Measurements from ENCODE around the gene AJM1.

Gene AJM1

DNA sequence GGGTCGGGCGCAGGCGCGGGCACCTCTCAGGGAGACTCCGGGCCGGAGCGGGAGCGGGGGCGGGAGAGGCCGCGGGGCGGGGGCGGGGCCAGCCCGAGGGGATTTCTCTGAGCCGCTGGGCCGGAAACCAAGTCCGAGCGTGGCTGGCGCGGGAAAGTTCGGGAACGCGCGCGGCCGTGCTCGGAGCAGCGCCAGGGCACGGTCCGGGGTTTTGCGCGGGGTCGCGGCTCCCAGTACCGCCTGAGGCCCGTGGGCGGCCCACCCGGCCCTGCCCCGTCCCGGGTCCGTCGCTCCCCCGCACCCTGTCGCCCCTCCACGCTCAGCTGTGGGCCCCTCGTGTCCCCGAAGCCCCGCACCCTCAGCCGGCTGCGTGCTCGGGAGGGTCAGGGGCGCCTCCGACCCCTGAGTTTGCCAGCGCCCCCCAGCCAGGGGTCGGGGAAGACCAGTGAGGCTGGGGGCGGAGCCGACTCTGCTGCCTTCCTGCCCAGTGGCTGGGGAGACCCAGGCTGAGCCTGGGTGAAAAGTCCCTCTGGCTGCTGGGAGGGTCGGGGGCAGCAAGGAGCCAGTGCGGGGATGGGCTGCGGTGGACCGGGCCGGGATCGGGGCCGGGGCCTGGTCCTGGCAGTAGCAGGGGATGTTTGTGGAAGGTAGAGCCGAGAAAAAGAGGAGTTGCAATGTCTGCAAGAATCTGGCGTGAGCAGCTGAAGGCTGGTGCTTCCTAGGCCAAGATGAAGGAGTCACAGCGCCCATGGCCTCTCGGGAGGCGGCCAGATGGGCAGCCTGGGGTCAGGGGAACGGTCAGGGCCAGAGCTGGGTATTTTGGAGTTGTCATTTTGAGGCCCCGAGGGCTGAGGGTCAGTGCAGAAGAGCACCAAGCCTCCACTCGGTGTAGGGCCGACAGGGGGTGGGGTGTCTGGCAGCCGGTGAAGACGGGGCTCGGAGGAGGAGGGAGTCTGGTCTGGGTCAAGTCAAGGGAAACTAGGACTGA, 44.6 kb downstream of the AJM1 start:
- peaks cover 5 to 18% of the 10 kb centered on the region in 2 experiments for H3K36me3 ChIP-seq (ENCODE audit: control insufficient read depth in 1 of 2, insufficient read depth in 2 of 2, low read depth in 1 of 2, low read length in 2 of 2)
- peak overlapping the region; percentile 57 to 79 for H3K18ac ChIP-seq (ENCODE audit: low read depth in 1 of 2, low read length in 2 of 2)
- H2BK12ac ChIP-seq (ENCODE audit: low read length in 2 of 2) = peak overlapping the region in 1 of 2 experiments; percentile 43
- peak overlapping the region in 1 of 2 experiments; percentile 86 for H3K23ac ChIP-seq (ENCODE audit: low read length in 2 of 2)
- peak overlapping the region; percentile 42 for H2AFZ ChIP-seq (ENCODE audit: low read depth, low read length)
- H2BK15ac ChIP-seq (ENCODE audit: low read depth, poor library complexity, severe bottlenecking) = peak overlapping the region; percentile 68
- H3K9ac ChIP-seq (ENCODE audit: low read length) = peak overlapping the region; percentile 84
- WGBS = 1% methylated on average over 44 of the region's 76 CpGs
- H3K27ac ChIP-seq (ENCODE audit: low read length, poor library complexity, severe bottlenecking) = no peak overlapping the region
- peaks cover 29% of the 10 kb centered on the region for H3K4me1 ChIP-seq (ENCODE audit: control insufficient read depth, insufficient read depth, low read depth, low read length)
- H3K4me2 ChIP-seq (ENCODE audit: low read length, poor library complexity, severe bottlenecking) = peak overlapping the region; percentile 89
- no peak overlapping the region for H3K14ac ChIP-seq (ENCODE audit: low read length in 2 of 2)
- peak overlapping the region in 1 of 2 experiments; percentile 54 for H3K4ac ChIP-seq (ENCODE audit: low read depth in 1 of 2, low read length in 2 of 2)
- H3K79me1 ChIP-seq (replicated peaks; ENCODE audit: low read length, poor library complexity, severe bottlenecking) = peaks cover 9% of the 10 kb centered on the region
- peak; percentile 61 for DNase-seq
- no peak overlapping the region for H2AK5ac ChIP-seq (ENCODE audit: low read length, severe bottlenecking)
- no peaks in the 10 kb centered on the region for H3K27me3 ChIP-seq (ENCODE audit: control insufficient read depth in 1 of 2, insufficient read depth in 1 of 2, low read length in 2 of 2)
- peak overlapping the region; percentile 76 for H4K8ac ChIP-seq (ENCODE audit: low read length)
- no peaks in the 10 kb centered on the region for H3K9me3 ChIP-seq (ENCODE audit: control insufficient read depth, low read length)
- peak overlapping the region; percentile 68 for H2BK120ac ChIP-seq (ENCODE audit: low read depth, low read length)
- no peak overlapping the region for H2BK5ac ChIP-seq (ENCODE audit: low read depth, low read length, poor library complexity, severe bottlenecking)
- peak overlapping the region; percentile 76 for H4K91ac ChIP-seq (ENCODE audit: low read length)
- H3K4me3 ChIP-seq (ENCODE audit: insufficient read depth in 1 of 2, low read depth in 1 of 2, low read length in 2 of 2) = peak overlapping the region; percentile 85 to 94

DNA sequence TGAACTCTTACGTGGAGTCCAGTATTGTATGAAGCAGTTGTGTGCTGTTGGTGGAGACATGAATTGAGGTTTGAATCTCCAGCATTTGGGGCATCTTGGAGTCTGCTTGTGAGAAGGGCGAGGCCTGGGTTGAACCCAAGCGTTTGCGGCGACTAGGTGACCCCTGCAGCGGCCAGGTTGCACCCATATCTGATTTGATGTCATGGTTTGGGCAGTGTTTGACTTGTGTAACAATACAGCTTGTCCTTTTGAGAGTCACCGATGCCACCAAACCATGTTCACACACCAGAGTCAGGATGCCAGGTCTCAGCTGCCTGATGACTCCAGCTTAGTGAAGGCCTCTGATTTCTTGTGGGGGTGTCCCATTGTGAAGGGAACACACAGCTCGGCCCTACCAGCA, 46.2 kb downstream of the AJM1 start:
- H3K4me2 ChIP-seq (ENCODE audit: low read length, poor library complexity, severe bottlenecking) = no peak overlapping the region
- no peak overlapping the region for H3K27ac ChIP-seq (ENCODE audit: low read length, poor library complexity, severe bottlenecking)
- no peak overlapping the region for H2BK15ac ChIP-seq (ENCODE audit: low read depth, poor library complexity, severe bottlenecking)
- peak overlapping the region; percentile 53 for H2AK5ac ChIP-seq (ENCODE audit: low read length, severe bottlenecking)
- H3K4me3 ChIP-seq (ENCODE audit: insufficient read depth in 1 of 2, low read depth in 1 of 2, low read length in 2 of 2) = no peak overlapping the region
- no peak overlapping the region for H2BK12ac ChIP-seq (ENCODE audit: low read length in 2 of 2)
- no peak overlapping the region for H2BK120ac ChIP-seq (ENCODE audit: low read depth, low read length)
- H2BK5ac ChIP-seq (ENCODE audit: low read depth, low read length, poor library complexity, severe bottlenecking) = no peak overlapping the region
- H4K8ac ChIP-seq (ENCODE audit: low read length) = no peak overlapping the region
- no peak overlapping the region for H3K9ac ChIP-seq (ENCODE audit: low read length)
- no peak overlapping the region for H4K91ac ChIP-seq (ENCODE audit: low read length)
- H3K79me1 ChIP-seq (replicated peaks; ENCODE audit: low read length, poor library complexity, severe bottlenecking) = peaks cover 12% of the 10 kb centered on the region
- 81% methylated on average over 7 of the region's 8 CpGs for WGBS
- peaks cover 24% of the 10 kb centered on the region for H3K4me1 ChIP-seq (ENCODE audit: control insufficient read depth, insufficient read depth, low read depth, low read length)
- no peak overlapping the region for H3K14ac ChIP-seq (ENCODE audit: low read length in 2 of 2)
- no peak for DNase-seq
- peaks cover 7 to 24% of the 10 kb centered on the region in 2 experiments for H3K36me3 ChIP-seq (ENCODE audit: control insufficient read depth in 1 of 2, insufficient read depth in 2 of 2, low read depth in 1 of 2, low read length in 2 of 2)
- no peaks in the 10 kb centered on the region for H3K9me3 ChIP-seq (ENCODE audit: control insufficient read depth, low read length)
- H2AFZ ChIP-seq (ENCODE audit: low read depth, low read length) = no peak overlapping the region
- H3K4ac ChIP-seq (ENCODE audit: low read depth in 1 of 2, low read length in 2 of 2) = no peak overlapping the region
- no peaks in the 10 kb centered on the region for H3K27me3 ChIP-seq (ENCODE audit: control insufficient read depth in 1 of 2, insufficient read depth in 1 of 2, low read length in 2 of 2)
- H3K23ac ChIP-seq (ENCODE audit: low read length in 2 of 2) = no peak overlapping the region
- H3K18ac ChIP-seq (ENCODE audit: low read depth in 1 of 2, low read length in 2 of 2) = no peak overlapping the region

DNA sequence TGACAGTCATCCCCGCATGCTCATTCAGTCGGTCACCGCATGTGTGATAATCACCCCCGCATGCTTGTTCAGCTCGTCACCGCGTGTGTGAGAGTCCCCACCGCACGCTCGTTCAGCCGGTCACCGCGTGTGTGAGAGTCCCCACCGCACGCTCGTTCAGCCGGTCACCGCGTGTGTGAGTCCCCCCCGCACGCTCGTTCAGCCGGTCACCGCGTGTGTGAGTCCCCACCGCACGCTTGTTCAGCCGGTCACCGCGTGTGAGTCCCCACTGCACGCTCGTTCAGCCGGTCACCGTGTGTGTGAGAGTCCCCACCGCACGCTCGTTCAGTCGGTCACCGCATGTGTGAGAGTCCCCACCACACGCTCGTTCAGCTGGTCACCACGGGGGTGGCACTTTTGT, 47.6 kb downstream of the AJM1 start:
- H3K4me2 ChIP-seq (ENCODE audit: low read length, poor library complexity, severe bottlenecking) = no peak overlapping the region
- H4K91ac ChIP-seq (ENCODE audit: low read length) = no peak overlapping the region
- peaks cover 18% of the 10 kb centered on the region for H3K79me1 ChIP-seq (replicated peaks; ENCODE audit: low read length, poor library complexity, severe bottlenecking)
- H3K18ac ChIP-seq (ENCODE audit: low read depth in 1 of 2, low read length in 2 of 2) = no peak overlapping the region
- H3K14ac ChIP-seq (ENCODE audit: low read length in 2 of 2) = no peak overlapping the region
- no peak overlapping the region for H2AFZ ChIP-seq (ENCODE audit: low read depth, low read length)
- peaks cover 7 to 30% of the 10 kb centered on the region in 2 experiments for H3K36me3 ChIP-seq (ENCODE audit: control insufficient read depth in 1 of 2, insufficient read depth in 2 of 2, low read depth in 1 of 2, low read length in 2 of 2)
- H2BK5ac ChIP-seq (ENCODE audit: low read depth, low read length, poor library complexity, severe bottlenecking) = no peak overlapping the region
- no peak overlapping the region for H2BK12ac ChIP-seq (ENCODE audit: low read length in 2 of 2)
- no peak overlapping the region for H2BK120ac ChIP-seq (ENCODE audit: low read depth, low read length)
- no peak overlapping the region for H3K27ac ChIP-seq (ENCODE audit: low read length, poor library complexity, severe bottlenecking)
- no peak overlapping the region for H3K23ac ChIP-seq (ENCODE audit: low read length in 2 of 2)
- no peak for DNase-seq
- H3K9ac ChIP-seq (ENCODE audit: low read length) = no peak overlapping the region
- H2BK15ac ChIP-seq (ENCODE audit: low read depth, poor library complexity, severe bottlenecking) = no peak overlapping the region
- WGBS = 98% methylated on average over 42 of the region's 42 CpGs
- H4K8ac ChIP-seq (ENCODE audit: low read length) = no peak overlapping the region
- H3K4me1 ChIP-seq (ENCODE audit: control insufficient read depth, insufficient read depth, low read depth, low read length) = peaks cover 21% of the 10 kb centered on the region
- H2AK5ac ChIP-seq (ENCODE audit: low read length, severe bottlenecking) = no peak overlapping the region
- no peaks in the 10 kb centered on the region for H3K9me3 ChIP-seq (ENCODE audit: control insufficient read depth, low read length)
- H3K4me3 ChIP-seq (ENCODE audit: insufficient read depth in 1 of 2, low read depth in 1 of 2, low read length in 2 of 2) = no peak overlapping the region
- no peaks in the 10 kb centered on the region for H3K27me3 ChIP-seq (ENCODE audit: control insufficient read depth in 1 of 2, insufficient read depth in 1 of 2, low read length in 2 of 2)
- no peak overlapping the region for H3K4ac ChIP-seq (ENCODE audit: low read depth in 1 of 2, low read length in 2 of 2)

DNA sequence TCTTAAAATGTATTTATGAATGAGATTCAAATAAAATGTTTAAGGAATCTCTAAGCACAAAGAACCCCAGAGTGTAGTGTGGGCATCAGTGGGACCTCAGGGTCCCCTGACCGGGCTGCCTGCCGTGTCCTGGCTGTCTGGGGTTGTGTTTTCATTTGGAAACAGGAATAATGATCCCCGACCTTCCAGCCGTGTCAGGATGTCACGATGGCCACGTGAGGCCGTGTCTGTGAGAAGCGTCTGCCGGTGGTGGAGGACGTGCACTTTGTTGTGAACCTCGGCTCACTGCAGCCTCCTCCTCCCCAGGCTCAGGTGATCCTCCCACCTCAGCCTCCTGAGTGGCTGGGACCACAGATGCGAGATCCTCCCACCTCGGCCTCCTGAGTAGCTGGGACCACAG, 48.4 kb downstream of the AJM1 start:
- H2BK12ac ChIP-seq (ENCODE audit: low read length in 2 of 2) = no peak overlapping the region
- WGBS = 88% methylated on average over 13 of the region's 13 CpGs
- no peak overlapping the region for H3K18ac ChIP-seq (ENCODE audit: low read depth in 1 of 2, low read length in 2 of 2)
- no peak overlapping the region for H3K14ac ChIP-seq (ENCODE audit: low read length in 2 of 2)
- H4K8ac ChIP-seq (ENCODE audit: low read length) = no peak overlapping the region
- no peak overlapping the region for H3K27ac ChIP-seq (ENCODE audit: low read length, poor library complexity, severe bottlenecking)
- no peaks in the 10 kb centered on the region for H3K27me3 ChIP-seq (ENCODE audit: control insufficient read depth in 1 of 2, insufficient read depth in 1 of 2, low read length in 2 of 2)
- no peaks in the 10 kb centered on the region for H3K9me3 ChIP-seq (ENCODE audit: control insufficient read depth, low read length)
- peaks cover 7 to 37% of the 10 kb centered on the region in 2 experiments for H3K36me3 ChIP-seq (ENCODE audit: control insufficient read depth in 1 of 2, insufficient read depth in 2 of 2, low read depth in 1 of 2, low read length in 2 of 2)
- no peak for DNase-seq
- no peak overlapping the region for H3K9ac ChIP-seq (ENCODE audit: low read length)
- H2AFZ ChIP-seq (ENCODE audit: low read depth, low read length) = no peak overlapping the region
- H4K91ac ChIP-seq (ENCODE audit: low read length) = no peak overlapping the region
- no peak overlapping the region for H3K23ac ChIP-seq (ENCODE audit: low read length in 2 of 2)
- H2BK5ac ChIP-seq (ENCODE audit: low read depth, low read length, poor library complexity, severe bottlenecking) = no peak overlapping the region
- no peak overlapping the region for H3K4me2 ChIP-seq (ENCODE audit: low read length, poor library complexity, severe bottlenecking)
- H3K79me1 ChIP-seq (replicated peaks; ENCODE audit: low read length, poor library complexity, severe bottlenecking) = peaks cover 25% of the 10 kb centered on the region
- H3K4me1 ChIP-seq (ENCODE audit: control insufficient read depth, insufficient read depth, low read depth, low read length) = peaks cover 15% of the 10 kb centered on the region
- no peak overlapping the region for H3K4me3 ChIP-seq (ENCODE audit: insufficient read depth in 1 of 2, low read depth in 1 of 2, low read length in 2 of 2)
- H2BK15ac ChIP-seq (ENCODE audit: low read depth, poor library complexity, severe bottlenecking) = no peak overlapping the region
- no peak overlapping the region for H2AK5ac ChIP-seq (ENCODE audit: low read length, severe bottlenecking)
- no peak overlapping the region for H3K4ac ChIP-seq (ENCODE audit: low read depth in 1 of 2, low read length in 2 of 2)
- no peak overlapping the region for H2BK120ac ChIP-seq (ENCODE audit: low read depth, low read length)

Measured in mesenchymal stem cell (in vitro differentiated cells and primary cell).